ENCODE results near the gene LCP2.

GRCh38 chr5:170250810-170251317 is 46.7 kb downstream of the LCP2 start:
- TF ChIP-seq SREBF1 (IDR thresholded peaks at IDR 0.05; ENCODE audit: low read length): no peak
- TF ChIP-seq SUPT20H (IDR thresholded peaks at IDR 0.05; ENCODE audit: borderline replicate concordance, control insufficient read depth, low read depth, low read length): no peak
- no peak for TF ChIP-seq PKNOX1 (IDR thresholded peaks at IDR 0.05)
- TF ChIP-seq CBX5 (IDR thresholded peaks at IDR 0.05; ENCODE audit: low read depth): no peak
- TF ChIP-seq JUND (IDR thresholded peaks at IDR 0.05; ENCODE audit: low read depth, low read length): no peak
- no peak for TF ChIP-seq TAF1 (IDR thresholded peaks at IDR 0.05; ENCODE audit: borderline replicate concordance, low read depth, low read length)
- no peak for TF ChIP-seq RFX5 (IDR thresholded peaks at IDR 0.05; ENCODE audit: low read depth, low read length)
- no peak for TF ChIP-seq HCFC1 (IDR thresholded peaks at IDR 0.05; ENCODE audit: low read length)
- no peak for TF ChIP-seq RAD21 (IDR thresholded peaks at IDR 0.05; ENCODE audit: insufficient read depth, low read depth, low read length)
- TF ChIP-seq EP300 (IDR thresholded peaks at IDR 0.05; ENCODE audit: borderline replicate concordance in 1 of 2, control insufficient read depth in 1 of 2, low read depth in 2 of 2, low read length in 2 of 2): no peak
- no peak for TF ChIP-seq CHD2 (IDR thresholded peaks at IDR 0.05; ENCODE audit: borderline replicate concordance, low read depth, low read length)
